Measurements from ENCODE around the gene CDH13. TPM values are rescaled to one million over a fixed set of nuclear protein-coding genes. Genes with fewer than 3 reads are reported as not detected.

The CDH13 gene
- total RNA-seq, 3 donors from 2014 or later: 4.9 to 11.2 (median 9.8) TPM

GRCh38 chr16:82631701-82632685 is 5.2 kb downstream of the CDH13 start:
- H3K4me1 ChIP-seq (ENCODE audit: low read depth): peaks cover 36% of the 10 kb centered on the region
- DNase-seq (no peak), ATAC-seq (no peak)
- no peak for TF ChIP-seq CTCF (IDR thresholded peaks at IDR 0.05)
- H3K9me3 ChIP-seq: no peaks in the 10 kb centered on the region
- H3K36me3 ChIP-seq (ENCODE audit: low read depth): no peaks in the 10 kb centered on the region
- intact Hi-C loops (cut with DNase I, micrococcal nuclease): loop anchor here in 1 of 2 donors (10.0 kb wide), 1 partner anchor 583 kb away; no protein-coding TSS in a partner anchor
- H3K4me3 ChIP-seq: no peak overlapping the region

DNA sequence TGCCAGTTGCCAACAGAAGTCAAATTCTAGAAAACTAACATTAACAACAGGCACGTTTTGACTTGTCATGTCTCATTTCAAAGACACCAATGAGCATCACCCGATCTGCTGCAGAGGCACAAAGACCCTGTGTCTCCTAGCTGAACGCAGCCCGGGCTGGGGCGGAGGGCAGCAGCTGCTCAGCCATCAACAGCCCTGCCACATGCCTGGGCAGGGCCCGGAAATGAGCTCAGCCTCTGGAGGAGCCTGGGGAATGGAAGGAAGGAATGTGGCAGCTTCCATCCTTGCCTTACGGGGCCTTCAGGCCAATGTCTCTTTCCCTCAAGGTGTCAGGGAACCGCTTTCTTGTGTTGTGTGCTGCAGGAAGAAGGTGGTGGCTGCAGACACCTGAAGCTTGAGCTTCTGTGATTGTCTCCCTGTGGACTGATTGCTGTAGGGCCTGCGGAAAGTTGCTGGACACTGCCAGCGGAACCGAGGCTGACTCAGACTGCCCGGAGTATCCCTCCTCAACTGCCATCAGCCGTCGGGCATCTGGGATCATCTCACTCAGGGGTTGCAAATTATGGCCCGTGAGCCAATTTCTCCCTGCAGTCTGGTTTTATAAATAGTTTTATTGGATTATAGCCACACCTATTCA is 7.3 kb downstream of the CDH13 start:
- H3K4me1 ChIP-seq (ENCODE audit: low read depth): peaks cover 26% of the 10 kb centered on the region
- no peak overlapping the region for H3K4me3 ChIP-seq
- no peak for TF ChIP-seq CTCF (IDR thresholded peaks at IDR 0.05)
- intact Hi-C loops (cut with DNase I, micrococcal nuclease): loop anchor here in 1 of 2 donors (10.0 kb wide), 1 partner anchor 581 kb away; no protein-coding TSS in a partner anchor
- ATAC-seq (peak; percentile 65), DNase-seq (peak; percentile 39 to 63 (median 55))
- no peaks in the 10 kb centered on the region for H3K36me3 ChIP-seq (ENCODE audit: low read depth)
- no peaks in the 10 kb centered on the region for H3K9me3 ChIP-seq

DNA sequence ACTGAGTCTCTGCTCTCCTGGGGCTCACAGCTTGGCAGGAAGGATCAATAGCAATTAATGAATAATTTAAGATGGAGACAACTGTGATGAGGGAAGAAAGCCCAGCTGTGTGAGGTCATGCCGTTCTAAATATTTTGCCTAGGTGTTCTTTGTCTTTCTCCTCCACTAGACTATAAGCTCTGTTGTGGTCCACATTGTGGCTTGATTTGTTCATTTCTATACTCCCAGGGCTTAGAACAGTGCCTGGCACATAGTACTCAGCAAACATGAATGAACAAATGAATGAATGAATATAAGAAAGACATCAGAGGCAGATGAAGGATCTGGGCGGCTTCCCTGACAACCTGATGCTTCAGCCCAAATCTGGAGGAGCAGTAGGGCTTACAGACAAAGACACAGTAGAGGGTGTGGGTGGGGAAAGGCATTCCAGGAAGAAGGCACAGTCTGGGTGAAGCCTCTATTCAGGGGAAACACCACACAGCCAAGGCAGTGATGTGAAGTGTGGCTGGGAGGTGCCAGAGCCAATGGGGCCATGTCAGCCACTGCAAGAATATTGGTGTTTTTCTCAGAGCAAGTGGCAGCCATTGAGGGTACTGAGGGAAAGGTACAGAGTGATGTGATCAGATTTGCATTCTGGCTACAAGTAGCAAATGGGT is 8.3 kb downstream of the CDH13 start:
- peaks cover 26% of the 10 kb centered on the region for H3K4me1 ChIP-seq (ENCODE audit: low read depth)
- intact Hi-C loops (cut with DNase I, micrococcal nuclease): loop anchor here in 1 of 2 donors (10.0 kb wide), 1 partner anchor 580 kb away; no protein-coding TSS in a partner anchor
- H3K9me3 ChIP-seq: no peaks in the 10 kb centered on the region
- DNase-seq (no peak), ATAC-seq (no peak)
- no peak for TF ChIP-seq CTCF (IDR thresholded peaks at IDR 0.05)
- no peaks in the 10 kb centered on the region for H3K36me3 ChIP-seq (ENCODE audit: low read depth)
- H3K4me3 ChIP-seq: no peak overlapping the region

- no peak for TF ChIP-seq CTCF (IDR thresholded peaks at IDR 0.05)
- ATAC-seq (peak; percentile 87), DNase-seq (peak in 1 of 3 donors; percentile 60)
- peaks cover 26% of the 10 kb centered on the region for H3K4me1 ChIP-seq (ENCODE audit: low read depth)
- no peak overlapping the region for H3K4me3 ChIP-seq
- intact Hi-C loops (cut with DNase I, micrococcal nuclease): loop anchor here in 1 of 2 donors (10.0 kb wide), 1 partner anchor 578 kb away; no protein-coding TSS in a partner anchor
- no peaks in the 10 kb centered on the region for H3K36me3 ChIP-seq (ENCODE audit: low read depth)
- no peaks in the 10 kb centered on the region for H3K9me3 ChIP-seq
These were observed 9.7 kb downstream of the CDH13 start for GRCh38 chr16:82636485-82636884.

GRCh38 chr16:82636958-82637357 is 10.2 kb downstream of the CDH13 start:
- DNase-seq (peak in 1 of 3 donors; percentile 65), ATAC-seq (peak; percentile 60)
- no peaks in the 10 kb centered on the region for H3K36me3 ChIP-seq (ENCODE audit: low read depth)
- H3K9me3 ChIP-seq: no peaks in the 10 kb centered on the region
- intact Hi-C loops (cut with DNase I, micrococcal nuclease): loop anchor here in 1 of 2 donors (10.0 kb wide), 1 partner anchor 578 kb away; no protein-coding TSS in a partner anchor
- TF ChIP-seq CTCF (IDR thresholded peaks at IDR 0.05): no peak
- no peak overlapping the region for H3K4me3 ChIP-seq
- peaks cover 26% of the 10 kb centered on the region for H3K4me1 ChIP-seq (ENCODE audit: low read depth)

Measured in mucosa of descending colon (tissue), 3 donors.